ENCODE data around the gene ZSWIM4.

The ZSWIM4 gene

DNA sequence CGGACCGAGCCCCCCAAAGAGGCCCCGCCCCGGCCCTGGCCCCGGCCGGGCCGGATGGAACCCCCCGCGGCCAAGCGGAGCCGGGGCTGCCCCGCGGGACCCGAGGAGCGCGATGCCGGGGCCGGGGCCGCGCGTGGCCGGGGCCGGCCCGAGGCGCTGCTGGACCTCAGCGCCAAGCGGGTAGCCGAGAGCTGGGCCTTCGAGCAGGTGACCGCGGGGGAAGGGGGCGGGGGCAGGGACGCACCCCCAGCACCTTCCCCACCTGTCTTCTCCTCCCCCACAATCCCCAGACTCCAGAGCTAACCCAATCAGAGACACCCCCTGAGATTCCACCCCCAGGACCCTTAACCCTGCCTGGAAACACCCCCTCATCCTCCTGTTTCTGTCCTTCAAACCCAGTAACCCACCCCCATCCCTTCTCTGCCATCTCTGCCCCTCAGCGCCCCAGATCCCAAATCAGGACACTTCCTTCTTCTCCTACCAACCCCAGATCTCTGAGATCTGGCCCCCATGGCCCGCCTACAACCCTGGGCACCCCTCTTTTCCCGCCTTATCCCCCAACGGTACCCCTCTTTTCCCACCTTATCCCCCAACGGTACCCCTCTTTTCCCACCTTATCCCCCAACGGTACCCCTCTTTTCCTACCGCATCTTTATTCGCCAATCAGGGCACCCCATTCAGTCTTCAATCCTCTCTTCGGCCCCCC is 505 bp downstream of the ZSWIM4 start:
- TF ChIP-seq, protein P1, sequence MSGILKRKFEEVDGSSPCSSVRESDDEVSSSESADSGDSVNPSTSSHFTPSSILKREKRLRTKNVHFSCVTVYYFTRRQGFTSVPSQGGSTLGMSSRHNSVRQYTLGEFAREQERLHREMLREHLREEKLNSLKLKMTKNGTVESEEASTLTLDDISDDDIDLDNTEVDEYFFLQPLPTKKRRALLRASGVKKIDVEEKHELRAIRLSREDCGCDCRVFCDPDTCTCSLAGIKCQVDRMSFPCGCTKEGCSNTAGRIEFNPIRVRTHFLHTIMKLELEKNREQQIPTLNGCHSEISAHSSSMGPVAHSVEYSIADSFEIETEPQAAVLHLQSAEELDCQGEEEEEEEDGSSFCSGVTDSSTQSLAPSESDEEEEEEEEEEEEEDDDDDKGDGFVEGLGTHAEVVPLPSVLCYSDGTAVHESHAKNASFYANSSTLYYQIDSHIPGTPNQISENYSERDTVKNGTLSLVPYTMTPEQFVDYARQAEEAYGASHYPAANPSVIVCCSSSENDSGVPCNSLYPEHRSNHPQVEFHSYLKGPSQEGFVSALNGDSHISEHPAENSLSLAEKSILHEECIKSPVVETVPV (CRISPR knock-in tag; IDR thresholded peaks at IDR 0.05) = no peak
- TF ChIP-seq ZC3H10 (CRISPR knock-in tag; IDR thresholded peaks at IDR 0.05) = no peak
- TF ChIP-seq TOX (CRISPR knock-in tag; IDR thresholded peaks at IDR 0.05; ENCODE audit: borderline replicate concordance) = no peak
- TF ChIP-seq, protein P2, sequence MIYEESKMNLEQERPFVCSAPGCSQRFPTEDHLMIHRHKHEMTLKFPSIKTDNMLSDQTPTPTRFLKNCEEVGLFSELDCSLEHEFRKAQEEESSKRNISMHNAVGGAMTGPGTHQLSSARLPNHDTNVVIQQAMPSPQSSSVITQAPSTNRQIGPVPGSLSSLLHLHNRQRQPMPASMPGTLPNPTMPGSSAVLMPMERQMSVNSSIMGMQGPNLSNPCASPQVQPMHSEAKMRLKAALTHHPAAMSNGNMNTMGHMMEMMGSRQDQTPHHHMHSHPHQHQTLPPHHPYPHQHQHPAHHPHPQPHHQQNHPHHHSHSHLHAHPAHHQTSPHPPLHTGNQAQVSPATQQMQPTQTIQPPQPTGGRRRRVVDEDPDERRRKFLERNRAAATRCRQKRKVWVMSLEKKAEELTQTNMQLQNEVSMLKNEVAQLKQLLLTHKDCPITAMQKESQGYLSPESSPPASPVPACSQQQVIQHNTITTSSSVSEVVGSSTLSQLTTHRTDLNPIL (CRISPR knock-in tag; IDR thresholded peaks at IDR 0.05; ENCODE audit: low read depth) = no peak
- no peak for TF ChIP-seq PPARA (CRISPR knock-in tag; IDR thresholded peaks at IDR 0.05; ENCODE audit: borderline replicate concordance)
- TF ChIP-seq ZFP3 (CRISPR knock-in tag; IDR thresholded peaks at IDR 0.05) = no peak
- TF ChIP-seq ZNF565 (CRISPR knock-in tag; conservative IDR thresholded peaks at IDR 0.05; ENCODE audit: low read depth) = no peak
- TF ChIP-seq TCF4 (CRISPR knock-in tag; IDR thresholded peaks at IDR 0.05; ENCODE audit: borderline replicate concordance) = no peak
- TF ChIP-seq ZNF70 (CRISPR knock-in tag; IDR thresholded peaks at IDR 0.05) = no peak
- TF ChIP-seq ZFP30 (CRISPR knock-in tag; IDR thresholded peaks at IDR 0.05) = no peak
- TF ChIP-seq ARNTL (CRISPR knock-in tag; IDR thresholded peaks at IDR 0.05; ENCODE audit: borderline replicate concordance, low read depth) = no peak
- TF ChIP-seq, protein P3, sequence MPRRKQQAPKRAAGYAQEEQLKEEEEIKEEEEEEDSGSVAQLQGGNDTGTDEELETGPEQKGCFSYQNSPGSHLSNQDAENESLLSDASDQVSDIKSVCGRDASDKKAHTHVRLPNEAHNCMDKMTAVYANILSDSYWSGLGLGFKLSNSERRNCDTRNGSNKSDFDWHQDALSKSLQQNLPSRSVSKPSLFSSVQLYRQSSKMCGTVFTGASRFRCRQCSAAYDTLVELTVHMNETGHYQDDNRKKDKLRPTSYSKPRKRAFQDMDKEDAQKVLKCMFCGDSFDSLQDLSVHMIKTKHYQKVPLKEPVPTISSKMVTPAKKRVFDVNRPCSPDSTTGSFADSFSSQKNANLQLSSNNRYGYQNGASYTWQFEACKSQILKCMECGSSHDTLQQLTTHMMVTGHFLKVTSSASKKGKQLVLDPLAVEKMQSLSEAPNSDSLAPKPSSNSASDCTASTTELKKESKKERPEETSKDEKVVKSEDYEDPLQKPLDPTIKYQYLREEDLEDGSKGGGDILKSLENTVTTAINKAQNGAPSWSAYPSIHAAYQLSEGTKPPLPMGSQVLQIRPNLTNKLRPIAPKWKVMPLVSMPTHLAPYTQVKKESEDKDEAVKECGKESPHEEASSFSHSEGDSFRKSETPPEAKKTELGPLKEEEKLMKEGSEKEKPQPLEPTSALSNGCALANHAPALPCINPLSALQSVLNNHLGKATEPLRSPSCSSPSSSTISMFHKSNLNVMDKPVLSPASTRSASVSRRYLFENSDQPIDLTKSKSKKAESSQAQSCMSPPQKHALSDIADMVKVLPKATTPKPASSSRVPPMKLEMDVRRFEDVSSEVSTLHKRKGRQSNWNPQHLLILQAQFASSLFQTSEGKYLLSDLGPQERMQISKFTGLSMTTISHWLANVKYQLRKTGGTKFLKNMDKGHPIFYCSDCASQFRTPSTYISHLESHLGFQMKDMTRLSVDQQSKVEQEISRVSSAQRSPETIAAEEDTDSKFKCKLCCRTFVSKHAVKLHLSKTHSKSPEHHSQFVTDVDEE (CRISPR knock-in tag; IDR thresholded peaks at IDR 0.05) = no peak
- TF ChIP-seq BACH2 (CRISPR knock-in tag; IDR thresholded peaks at IDR 0.05; ENCODE audit: borderline replicate concordance) = no peak
- no peak for TF ChIP-seq OSR1 (CRISPR knock-in tag; IDR thresholded peaks at IDR 0.05)
- TF ChIP-seq GLIS3 (CRISPR knock-in tag; IDR thresholded peaks at IDR 0.05) = no peak
- ATAC-seq = peak; percentile 1; the same call in 2 of the 3 replicates

DNA sequence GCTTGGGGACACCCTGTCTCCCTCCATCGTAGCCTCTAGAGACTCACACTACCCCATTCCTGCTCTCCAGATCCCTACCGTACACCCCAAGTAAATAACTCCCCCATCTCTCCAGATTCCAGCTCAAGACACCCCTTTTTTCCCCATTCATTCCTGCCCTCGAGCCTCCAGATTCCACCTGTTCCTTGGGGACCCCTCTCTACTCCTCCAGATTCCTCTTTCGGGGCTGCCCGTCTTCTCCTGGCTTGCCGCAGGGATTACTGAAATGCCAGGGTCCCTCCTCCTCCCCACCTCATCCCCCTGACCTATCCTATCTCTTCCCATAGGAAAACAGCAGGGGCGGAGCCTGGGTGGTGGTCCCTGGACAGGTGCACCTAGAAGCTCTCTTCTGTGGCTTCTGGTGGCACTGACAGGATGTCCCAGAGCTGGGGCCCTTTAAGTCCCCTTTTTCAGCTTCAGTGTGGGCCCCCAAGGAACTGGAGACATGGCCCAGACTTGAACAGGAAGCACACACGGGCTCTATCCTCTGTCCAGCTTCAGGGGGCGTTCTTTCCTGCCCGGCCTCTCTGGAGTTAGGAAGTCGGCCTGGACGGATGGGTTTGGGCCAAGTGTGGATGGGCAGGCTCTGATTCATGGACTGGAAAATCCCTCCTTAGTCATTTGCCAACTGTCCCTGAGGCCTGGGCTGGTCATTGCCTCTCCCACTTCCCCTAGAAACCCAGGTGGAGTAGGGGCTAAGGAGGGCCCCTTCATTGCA is 1.2 kb downstream of the ZSWIM4 start:
- no peak for TF ChIP-seq ISL1 (CRISPR knock-in tag; IDR thresholded peaks at IDR 0.05)
- TF ChIP-seq ESRRG (CRISPR knock-in tag; IDR thresholded peaks at IDR 0.05) = no peak
- TF ChIP-seq ARNTL (CRISPR knock-in tag; IDR thresholded peaks at IDR 0.05; ENCODE audit: borderline replicate concordance, low read depth) = no peak
- TF ChIP-seq, protein P2 (CRISPR knock-in tag; IDR thresholded peaks at IDR 0.05; ENCODE audit: low read depth) = no peak
- TF ChIP-seq RARB (CRISPR knock-in tag; IDR thresholded peaks at IDR 0.05) = no peak
- TF ChIP-seq ZNF8 (CRISPR knock-in tag; IDR thresholded peaks at IDR 0.05) = no peak
- no peak for TF ChIP-seq CSDC2 (CRISPR knock-in tag; IDR thresholded peaks at IDR 0.05)
- no peak for TF ChIP-seq OSR1 (CRISPR knock-in tag; IDR thresholded peaks at IDR 0.05)
- no peak for TF ChIP-seq ZFP3 (CRISPR knock-in tag; IDR thresholded peaks at IDR 0.05)
- TF ChIP-seq GLIS3 (CRISPR knock-in tag; IDR thresholded peaks at IDR 0.05) = no peak
- TF ChIP-seq TOX (CRISPR knock-in tag; IDR thresholded peaks at IDR 0.05; ENCODE audit: borderline replicate concordance) = no peak
- TF ChIP-seq, protein P4, sequence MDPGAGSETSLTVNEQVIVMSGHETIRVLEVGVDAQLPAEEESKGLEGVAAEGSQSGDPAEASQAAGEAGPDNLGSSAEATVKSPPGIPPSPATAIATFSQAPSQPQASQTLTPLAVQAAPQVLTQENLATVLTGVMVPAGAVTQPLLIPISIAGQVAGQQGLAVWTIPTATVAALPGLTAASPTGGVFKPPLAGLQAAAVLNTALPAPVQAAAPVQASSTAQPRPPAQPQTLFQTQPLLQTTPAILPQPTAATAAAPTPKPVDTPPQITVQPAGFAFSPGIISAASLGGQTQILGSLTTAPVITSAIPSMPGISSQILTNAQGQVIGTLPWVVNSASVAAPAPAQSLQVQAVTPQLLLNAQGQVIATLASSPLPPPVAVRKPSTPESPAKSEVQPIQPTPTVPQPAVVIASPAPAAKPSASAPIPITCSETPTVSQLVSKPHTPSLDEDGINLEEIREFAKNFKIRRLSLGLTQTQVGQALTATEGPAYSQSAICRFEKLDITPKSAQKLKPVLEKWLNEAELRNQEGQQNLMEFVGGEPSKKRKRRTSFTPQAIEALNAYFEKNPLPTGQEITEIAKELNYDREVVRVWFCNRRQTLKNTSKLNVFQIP (CRISPR knock-in tag; IDR thresholded peaks at IDR 0.05; ENCODE audit: borderline replicate concordance, low read depth) = no peak
- TF ChIP-seq SNAI2 (CRISPR knock-in tag; IDR thresholded peaks at IDR 0.05) = no peak
- TF ChIP-seq, protein P1 (CRISPR knock-in tag; IDR thresholded peaks at IDR 0.05) = no peak
- no peak for TF ChIP-seq TCF4 (CRISPR knock-in tag; IDR thresholded peaks at IDR 0.05; ENCODE audit: borderline replicate concordance)
- TF ChIP-seq PPARA (CRISPR knock-in tag; IDR thresholded peaks at IDR 0.05; ENCODE audit: borderline replicate concordance) = no peak
- no peak for TF ChIP-seq ZNF565 (CRISPR knock-in tag; conservative IDR thresholded peaks at IDR 0.05; ENCODE audit: low read depth)
- ATAC-seq = peak; percentile 65

All from SK-N-SH treated with all-trans-retinoic acid at 6 μM for 48 hours (cell line).